ENCODE data around the gene MAGI3.
"Not testable (repeated sequence)": the region's sequence is repeated elsewhere in the genome, so short reads cannot be mapped to it uniquely, and the experiment has no call there.

The MAGI3 gene

GRCh38 chr1:113401067-113401466 is 10.8 kb downstream of the MAGI3 start:
- DNase-seq: no peak

DNA sequence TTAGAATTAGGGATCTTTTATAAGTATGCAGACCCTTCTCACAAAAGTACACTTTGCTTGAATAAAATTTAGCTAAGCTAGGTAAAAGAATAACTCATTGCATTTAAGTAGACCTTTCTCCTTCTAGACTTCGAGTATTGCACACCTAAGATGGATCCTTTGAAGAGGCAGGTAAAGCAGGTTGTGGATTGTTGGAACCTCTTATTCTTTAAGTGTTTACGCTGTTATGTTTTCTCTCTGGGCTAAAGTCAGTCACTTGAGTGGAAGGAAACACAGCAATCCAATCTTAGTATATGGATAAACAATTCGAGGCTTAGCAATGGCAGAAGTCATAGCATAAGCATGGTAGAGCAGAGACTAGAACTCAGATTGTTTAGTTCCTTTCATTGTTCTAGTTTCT is 11.4 kb downstream of the MAGI3 start:
- no peak for DNase-seq

DNA sequence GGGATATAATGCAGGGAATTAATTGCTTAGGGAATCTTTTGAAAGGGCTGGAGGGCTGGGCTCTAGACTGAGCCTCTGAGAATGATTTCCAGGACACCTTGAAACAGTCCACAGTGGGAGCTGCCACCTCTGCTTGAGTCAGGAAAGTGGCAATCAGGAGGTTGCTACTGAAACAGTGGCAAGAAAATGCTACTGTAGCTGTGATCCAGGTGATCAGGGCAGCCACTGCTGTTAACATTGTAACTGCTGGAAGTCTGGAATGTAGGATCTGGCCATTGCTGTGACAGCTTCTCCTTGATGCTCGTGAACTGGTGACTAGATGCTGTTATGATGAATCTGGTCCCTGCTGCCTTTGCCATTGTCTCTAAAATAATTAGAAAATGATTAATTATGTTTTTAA is 12.8 kb downstream of the MAGI3 start:
- DNase-seq: no peak

DNA sequence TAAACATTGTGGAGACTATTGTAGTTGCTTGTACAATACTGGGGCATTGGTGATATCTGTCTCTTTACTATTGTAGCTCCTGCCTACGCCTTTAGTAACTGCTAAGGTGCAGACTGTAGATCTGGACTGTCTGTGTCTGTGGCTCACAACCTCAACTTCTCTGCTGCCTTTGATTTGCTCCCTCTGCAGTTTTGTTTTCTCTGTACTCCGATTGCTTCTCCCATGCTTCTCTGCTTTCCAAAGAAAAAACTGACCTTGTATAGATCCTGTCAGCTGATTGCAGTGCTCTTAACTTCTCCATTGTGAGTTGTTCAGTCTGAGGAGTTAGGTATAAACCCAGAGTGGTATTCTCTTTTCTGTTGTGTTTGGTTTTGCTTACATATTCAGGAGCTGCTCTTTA is 15.3 kb downstream of the MAGI3 start:
- DNase-seq: no peak

DNA sequence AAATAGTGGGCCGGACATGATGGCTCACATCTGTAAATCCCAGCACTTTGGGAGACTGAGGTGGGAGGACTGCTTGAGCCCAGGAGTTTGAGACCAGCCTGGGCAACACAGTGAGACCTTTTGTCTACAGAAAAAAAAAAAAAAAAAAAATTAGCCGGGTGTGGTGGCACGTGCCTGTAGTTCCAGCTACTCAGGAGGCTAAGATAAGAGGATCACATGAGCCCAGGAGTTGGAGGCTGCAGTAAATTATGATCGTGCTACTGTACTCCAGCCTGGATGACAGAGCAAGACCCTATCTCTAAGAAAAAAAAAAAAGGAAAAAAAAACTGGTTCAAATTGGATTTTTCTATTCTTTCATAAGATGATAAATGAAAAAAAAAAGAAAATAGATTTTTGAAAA is 15.8 kb downstream of the MAGI3 start:
- not testable (repeated sequence) for DNase-seq

- no peak for DNase-seq
Observed at GRCh38 chr1:113409363-113409762, 19.0 kb downstream of the MAGI3 start.

GRCh38 chr1:113412020-113412419 is 21.7 kb downstream of the MAGI3 start:
- DNase-seq: not testable (repeated sequence)

GRCh38 chr1:113415310-113416070 is 25.2 kb downstream of the MAGI3 start:
- DNase-seq: no peak

DNA sequence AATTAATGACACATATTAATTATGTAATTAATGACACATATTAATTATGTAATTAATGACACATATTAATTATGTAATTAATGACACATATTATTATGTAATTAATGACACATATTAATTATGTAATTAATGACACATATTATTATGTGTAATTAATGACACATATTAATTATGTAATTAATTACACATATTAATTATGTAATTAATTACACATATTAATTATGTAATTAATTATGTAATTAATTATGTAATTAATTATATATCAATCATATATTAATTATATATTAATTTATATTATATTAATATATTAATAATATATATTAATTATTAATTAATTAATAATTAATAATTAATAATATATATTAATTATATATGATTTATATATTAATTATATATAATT is 25.8 kb downstream of the MAGI3 start:
- DNase-seq: not testable (repeated sequence)

DNA sequence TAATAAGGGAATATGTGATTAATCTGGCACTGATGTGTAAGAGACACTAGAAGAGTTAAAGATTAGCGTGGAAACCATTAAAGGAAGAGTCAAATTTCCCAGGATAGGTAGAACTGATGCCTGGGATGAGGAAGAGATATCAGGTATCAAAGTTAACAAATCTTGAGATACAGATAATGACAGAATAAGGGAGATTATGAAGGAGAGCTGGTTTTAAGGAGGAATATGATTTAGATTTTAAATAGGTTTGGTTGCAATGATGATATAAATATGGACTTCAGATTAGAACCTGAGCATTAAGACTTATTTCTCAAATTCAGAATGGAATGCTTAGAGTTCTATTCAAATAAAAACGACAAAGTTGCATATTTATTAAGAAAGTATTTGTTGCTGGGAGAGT is 26.2 kb downstream of the MAGI3 start:
- no peak for DNase-seq

DNA sequence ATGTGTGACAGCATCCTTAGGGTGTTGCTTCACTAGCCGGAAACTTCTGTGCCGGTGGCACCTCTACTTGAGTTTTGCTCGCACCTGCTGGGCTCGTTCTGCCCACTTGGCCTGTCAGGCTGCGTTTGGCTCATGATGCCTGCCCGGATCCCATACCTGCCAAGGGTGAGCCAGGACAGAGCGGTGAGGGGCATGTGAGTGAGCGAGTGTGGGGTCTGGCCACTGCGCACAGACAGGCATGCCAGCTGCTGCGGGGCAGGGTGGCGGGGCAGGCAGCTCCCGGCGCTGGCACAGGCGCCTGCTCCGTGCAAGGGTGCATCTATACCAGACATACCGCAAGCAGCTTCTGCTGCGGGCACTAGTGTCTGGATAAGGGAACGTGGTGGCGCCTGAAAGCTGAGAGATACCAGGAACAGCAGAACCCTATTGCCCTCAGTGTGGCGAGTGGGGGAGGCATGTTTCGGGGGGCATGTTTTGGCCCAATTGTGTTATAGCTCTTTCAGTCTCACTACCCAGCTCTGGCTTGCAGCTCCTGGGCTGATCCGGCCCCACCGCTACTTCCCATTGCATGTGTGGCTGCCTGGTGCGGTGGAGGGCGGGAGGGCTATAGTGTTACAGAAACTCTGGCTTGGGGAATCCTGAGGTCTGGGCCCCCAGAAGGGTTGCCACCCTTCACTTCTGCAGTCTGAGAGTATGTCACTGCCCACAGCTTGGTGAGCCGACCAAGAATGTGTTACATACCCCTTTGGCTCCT is 32.2 kb downstream of the MAGI3 start:
- no peak for DNase-seq

- DNase-seq: no peak
Observed at GRCh38 chr1:113423826-113424225, 33.5 kb downstream of the MAGI3 start.

DNA sequence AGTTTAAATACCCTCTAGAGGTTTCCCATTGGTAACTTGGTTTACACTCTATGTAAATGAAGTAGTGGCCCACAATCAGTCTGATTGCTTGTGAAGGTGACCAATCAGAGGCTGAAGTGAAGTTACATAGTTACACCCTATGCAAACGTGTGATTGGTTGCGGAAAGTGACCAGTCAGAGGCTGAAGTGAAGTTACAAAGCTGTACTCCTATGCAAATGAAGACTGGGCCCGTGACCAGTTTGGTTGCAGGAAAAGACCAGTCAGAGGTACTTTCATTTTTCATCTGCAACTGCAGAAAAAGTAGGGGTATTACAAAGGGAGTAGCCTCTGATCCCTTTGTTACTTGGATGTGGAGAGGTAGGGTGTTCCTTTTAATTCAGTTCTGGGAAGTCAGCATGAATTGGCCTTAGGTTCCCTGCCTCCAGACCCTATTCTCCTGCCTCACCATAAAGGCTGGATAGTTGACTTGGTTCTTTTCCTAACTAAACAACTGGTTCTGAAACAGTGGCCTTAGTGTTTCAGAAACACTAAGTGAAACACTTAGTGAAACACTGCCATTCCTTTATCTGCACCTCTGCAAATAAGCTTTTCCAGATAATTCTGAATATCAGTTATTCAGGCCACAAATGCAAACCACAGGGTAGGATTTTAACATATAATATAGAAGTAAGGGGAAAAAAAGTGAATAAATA is 39.3 kb downstream of the MAGI3 start:
- DNase-seq: no peak

DNA sequence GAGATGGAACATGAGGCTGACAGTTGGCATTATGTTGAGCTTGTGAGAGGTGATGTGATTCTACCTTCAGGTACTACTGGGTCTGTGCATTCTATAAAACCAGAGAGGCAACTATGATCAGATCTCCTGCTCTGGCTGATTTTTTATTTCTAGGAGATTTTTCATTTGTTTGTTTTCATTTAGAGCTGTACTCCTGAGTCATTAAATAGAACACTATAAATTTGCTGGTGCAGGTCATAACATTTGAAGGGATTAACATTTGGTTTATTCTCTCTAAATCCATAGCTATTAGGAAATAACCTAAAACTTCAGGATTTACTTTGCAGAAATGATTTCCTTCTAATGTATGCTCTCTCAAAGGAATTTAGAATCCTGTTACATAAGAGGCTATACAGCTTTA is 42.9 kb downstream of the MAGI3 start:
- no peak for DNase-seq

DNA sequence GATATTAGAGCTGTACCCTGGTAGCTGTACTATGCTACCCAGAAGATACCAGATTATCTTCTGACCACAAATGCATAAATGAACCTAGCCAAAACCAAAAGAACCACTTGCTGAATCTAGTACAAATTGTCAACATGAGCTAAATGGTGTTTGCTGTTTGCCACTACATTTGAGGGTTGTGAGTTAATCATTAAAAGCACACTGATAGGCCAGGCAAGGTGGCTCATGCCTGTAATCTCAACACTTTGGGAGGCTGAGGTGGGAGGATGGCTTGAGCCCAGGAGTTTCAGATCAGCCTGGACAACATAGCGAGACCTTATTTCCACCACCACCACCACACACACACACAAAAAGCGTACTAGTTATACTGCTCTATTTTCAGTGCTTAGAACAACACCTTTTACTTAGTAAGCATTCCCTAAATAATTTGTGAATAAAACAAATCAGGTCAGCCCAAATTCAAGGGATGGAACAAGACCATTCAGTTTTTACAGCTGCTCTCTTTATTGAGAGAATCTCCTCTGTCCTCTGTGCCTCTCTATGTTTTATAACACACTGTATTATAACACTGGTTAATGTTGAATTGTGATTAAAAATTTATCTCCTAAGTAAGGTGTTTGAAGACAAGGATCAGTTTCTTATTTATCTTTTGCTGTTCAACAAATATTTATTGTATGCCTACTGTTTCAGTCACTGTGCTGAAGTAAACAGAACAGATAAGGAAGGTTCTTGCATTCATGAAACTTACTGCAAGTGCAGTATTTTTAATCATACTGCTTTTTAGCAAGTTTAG is 44.0 kb downstream of the MAGI3 start:
- DNase-seq: no peak

DNA sequence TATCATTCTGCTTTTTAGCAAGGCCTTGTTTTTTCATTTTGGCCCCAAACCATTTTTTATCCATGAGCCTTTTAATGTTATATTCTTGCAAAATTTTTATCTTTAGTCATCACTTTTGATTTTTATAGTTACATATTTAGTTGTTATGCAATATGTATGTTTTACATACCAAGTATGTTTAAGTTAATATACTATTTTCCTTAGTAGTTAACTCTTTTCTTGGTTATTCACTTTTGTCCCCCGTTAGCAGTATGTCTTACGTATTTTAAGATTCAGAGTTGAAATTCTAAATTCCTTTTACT is 44.5 kb downstream of the MAGI3 start:
- DNase-seq: no peak

- DNase-seq: no peak
Observed at GRCh38 chr1:113437554-113438341, 47.4 kb downstream of the MAGI3 start.

DNA sequence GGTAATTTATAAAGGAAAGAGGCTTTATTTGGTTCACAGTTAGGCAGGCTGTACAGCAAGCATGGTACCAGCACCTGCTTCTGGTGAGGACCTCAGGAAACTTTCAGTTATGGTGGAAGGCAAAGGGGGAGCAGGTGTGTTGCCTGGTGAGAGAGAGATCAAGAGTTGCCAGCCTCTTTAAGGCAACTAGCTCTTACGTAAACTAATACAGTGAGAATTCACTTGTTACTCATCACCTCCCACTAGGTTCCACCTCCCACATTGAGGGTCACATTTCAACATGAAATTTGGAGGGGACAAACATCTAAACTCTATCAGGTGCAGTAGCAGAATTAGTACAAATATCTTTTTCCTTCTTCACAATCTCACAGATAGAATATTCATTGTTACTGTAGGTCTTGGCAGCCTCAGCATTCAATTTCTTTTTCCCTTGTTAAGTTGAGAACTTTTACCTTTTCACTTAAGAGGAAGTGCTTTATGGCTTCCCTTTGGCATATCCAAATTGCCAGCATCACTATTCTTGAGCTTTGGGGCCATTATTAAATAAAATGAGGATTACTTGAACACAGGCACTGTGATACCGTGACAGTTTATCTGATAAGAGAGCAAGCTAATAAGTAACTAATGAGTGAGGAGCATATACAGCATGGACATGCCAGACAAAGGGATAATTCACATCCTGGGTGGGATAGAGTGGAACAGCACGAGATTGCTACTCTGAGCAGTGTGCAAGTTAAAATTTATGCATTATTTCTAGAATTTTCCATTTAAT is 48.4 kb downstream of the MAGI3 start:
- no peak for DNase-seq

- DNase-seq: no peak
Observed at GRCh38 chr1:113439277-113439670, 49.0 kb downstream of the MAGI3 start.

- no peak for DNase-seq
Observed at GRCh38 chr1:113442131-113442530, 51.8 kb downstream of the MAGI3 start.

- no peak for DNase-seq
Observed at GRCh38 chr1:113444857-113445256, 54.5 kb downstream of the MAGI3 start.

DNA sequence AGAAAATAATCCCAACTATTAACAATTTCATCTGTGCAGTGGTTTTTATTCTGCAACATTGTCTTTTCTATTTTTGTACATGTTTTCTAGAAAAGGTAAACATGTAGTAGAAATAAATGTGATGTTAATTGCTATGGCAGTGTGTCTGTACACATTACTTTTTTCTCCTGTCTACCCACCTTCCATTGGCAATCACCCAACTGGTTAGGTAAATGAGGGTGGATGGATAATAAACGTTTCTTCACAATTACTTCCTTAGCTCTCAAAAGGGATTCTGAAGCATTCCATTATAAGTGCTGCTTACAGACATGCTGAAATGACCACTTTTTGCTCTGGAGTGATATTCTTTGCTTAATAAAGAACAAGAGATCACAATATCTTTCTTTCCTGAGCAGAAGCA is 61.4 kb downstream of the MAGI3 start:
- no peak for DNase-seq
